SK-N-SH (cell line): ENCODE measurements around the gene SHMT1. TPM values are rescaled to one million over a fixed set of nuclear protein-coding genes. Genes with fewer than 3 reads are reported as not detected.
"Not testable (repeated sequence)": the region's sequence is repeated elsewhere in the genome, so short reads cannot be mapped to it uniquely, and the experiment has no call there.

Experiments used
- CTCF ChIA-PET: fragments of 300-600, 350-600 bp; formaldehyde crosslinking; extraction: SDS; loops from one replicate; lab custom pipeline; 2021; lab: Yijun Ruan, JAX
- POLR2A ChIA-PET: fragments of 350-600 bp; sonication (Branson Sonifier 250); formaldehyde crosslinking; extraction: SDS; loops from one replicate; lab custom pipeline; 2020; ENCODE audit warnings: antibody characterized with exemption, inconsistent platforms; lab: Yijun Ruan, JAX
- DNase-seq: peaks from one replicate; pipeline ENCODE4 v3.0.0; 2012
- H2AFZ ChIP-seq: fragments of 200-600 bp; sonication (generic); 2 replicates; pipeline ENCODE4 v1.8.1; 2016; ENCODE audit warnings: antibody characterized with exemption, mild to moderate bottlenecking, low read depth
- H3F3A ChIP-seq: fragments of 200-600 bp; sonication (generic); replicated peaks from 2 replicates; pipeline ENCODE3; 2016; ENCODE audit warnings: antibody characterized with exemption, mild to moderate bottlenecking; ENCODE audit not compliant: insufficient read depth
- H3K27ac ChIP-seq, 2 experiments: fragments of 200-500 bp in 1 of 2; fragments of 200-600 bp in 1 of 2; sonication (Bioruptor generic) in 1 of 2; sonication (generic), shearing (Covaris generic) in 1 of 2; 2 replicates each; pipeline versions ENCODE4 v1.5.1 to v1.6.1; 2014 to 2016; ENCODE audit warnings: low read depth in 2 of 2, inconsistent platforms in 1 of 2, low read length in 1 of 2, mild to moderate bottlenecking in 1 of 2, mixed read lengths in 1 of 2
- H3K27me3 ChIP-seq: fragments of 200-600 bp; sonication (generic), shearing (Covaris generic); 2 replicates; pipeline ENCODE4 v1.6.1; 2016; ENCODE audit warnings: mixed run types; ENCODE audit not compliant: insufficient read depth
- H3K36me3 ChIP-seq, 2 experiments: fragments of 200-500 bp in 1 of 2; fragments of 200-600 bp in 1 of 2; sonication (Bioruptor generic) in 1 of 2; sonication (generic) in 1 of 2; replicated peaks in 1 of 2; 2 replicates each; pipeline versions ENCODE3 to v1.5.1; 2014 to 2016; ENCODE audit warnings: low read length in 1 of 2, mild to moderate bottlenecking in 1 of 2; ENCODE audit not compliant: insufficient read depth in 2 of 2, control insufficient read depth in 1 of 2
- H3K4me1 ChIP-seq, 2 experiments: fragments of 200-500 bp in 1 of 2; fragments of 200-600 bp in 1 of 2; sonication (Bioruptor generic) in 1 of 2; sonication (generic), shearing (Covaris generic) in 1 of 2; 2 replicates each; pipeline versions ENCODE4 v1.5.1 to v1.6.1; 2014 to 2016; ENCODE audit warnings: low read depth in 1 of 2, low read length in 1 of 2, mixed run types in 1 of 2; ENCODE audit not compliant: insufficient read depth in 2 of 2, control insufficient read depth in 1 of 2
- H3K4me2 ChIP-seq: fragments of 200-600 bp; sonication (generic), shearing (Covaris generic); 2 replicates; pipeline ENCODE4 v1.6.1; 2017; ENCODE audit warnings: mixed run types
- H3K4me3 ChIP-seq, 2 experiments: fragments of 200-500 bp in 1 of 2; fragments of 200-600 bp in 1 of 2; sonication (Bioruptor generic) in 1 of 2; sonication (generic), shearing (Covaris generic) in 1 of 2; 2 replicates each; pipeline versions ENCODE4 v1.5.1 to v1.8.1; 2014 to 2016; ENCODE audit warnings: low read depth in 2 of 2, inconsistent platforms in 1 of 2, low read length in 1 of 2, mild to moderate bottlenecking in 1 of 2, mixed read lengths in 1 of 2, moderate library complexity in 1 of 2
- H3K79me2 ChIP-seq: fragments of 200-600 bp; sonication (generic); 2 replicates; pipeline ENCODE4 v1.8.1; 2017; ENCODE audit warnings: mild to moderate bottlenecking; ENCODE audit not compliant: insufficient read depth
- H3K9ac ChIP-seq: fragments of 200-600 bp; sonication (generic); 2 replicates; pipeline ENCODE4 v1.6.1; 2017; ENCODE audit warnings: mixed run types
- H3K9me2 ChIP-seq: fragments of 200-600 bp; sonication (generic); 2 replicates; pipeline ENCODE4 v1.6.1; 2017; ENCODE audit warnings: mixed run types
- H3K9me3 ChIP-seq: fragments of 200-600 bp; sonication (generic); 2 replicates; pipeline ENCODE4 v1.6.1; 2017; ENCODE audit warnings: mixed run types, mild to moderate bottlenecking, moderate library complexity
- H4K20me1 ChIP-seq: fragments of 200-600 bp; sonication (generic); 2 replicates; pipeline ENCODE4 v1.6.1; 2017; ENCODE audit warnings: mild to moderate bottlenecking, mixed run types; ENCODE audit not compliant: insufficient read depth
- CHD2 ChIP-seq: fragments of 150-350 bp; IDR thresholded peaks from 2 replicates; pipeline ENCODE4 v1.6.1; 2018; ENCODE audit warnings: low read length; ENCODE audit not compliant: partially characterized antibody
- ELF1 ChIP-seq: IDR thresholded peaks from 2 replicates; pipeline ENCODE4 v1.4.0; 2012
- GABPA ChIP-seq: IDR thresholded peaks from 2 replicates; pipeline ENCODE4 v1.4.0; 2012; ENCODE audit warnings: low read depth, mild to moderate bottlenecking
- IRF3 ChIP-seq: fragments of 150-350 bp; IDR thresholded peaks from 2 replicates; pipeline ENCODE4 v1.6.1; 2016; ENCODE audit warnings: mild to moderate bottlenecking, low read depth, low read length
- NFIC ChIP-seq: IDR thresholded peaks from 2 replicates; pipeline ENCODE4 v1.4.0; 2012; ENCODE audit warnings: borderline replicate concordance
- RXRA ChIP-seq: IDR thresholded peaks from 2 replicates; pipeline ENCODE4 v1.4.0; 2012; ENCODE audit warnings: low read depth, mild to moderate bottlenecking, borderline replicate concordance
- SMC3 ChIP-seq: IDR thresholded peaks from 2 replicates; pipeline ENCODE4 v1.6.1; 2012; ENCODE audit warnings: low read depth, low read length, improper control_type of control experiment
- TEAD4 ChIP-seq: IDR thresholded peaks from 2 replicates; pipeline ENCODE4 v1.4.0; 2012; ENCODE audit warnings: mild to moderate bottlenecking, borderline replicate concordance; ENCODE audit not compliant: insufficient read depth
- YY1 ChIP-seq: IDR thresholded peaks from 2 replicates; pipeline ENCODE4 v1.4.0; 2012; ENCODE audit warnings: low read depth, mild to moderate bottlenecking
- WGBS: methylation state at CpG from one replicate; pipeline ENCODE4 v1.1.6; 2017; ENCODE audit warnings: low lambda C conversion rate; 5-methylcytosine and 5-hydroxymethylcytosine counted together
- polyA plus RNA-seq, 3 experiments: library from polyadenylated mRNA; depleted of rRNA; stranded (reverse); fragments of >200 nt; gene quantifications; 2 replicates each; pipeline ENCODE4 v1.2.3, GENCODE V29; 2012
- TF ChIP-seq, protein P1 (sequence below): fragments of 200-600 bp; sonication (generic); IDR thresholded peaks from 2 replicates; pipeline ENCODE4 v1.6.1; 2017; ENCODE audit warnings: antibody characterized with exemption, mild to moderate bottlenecking, moderate library complexity
- TF ChIP-seq, protein P2 (sequence below): IDR thresholded peaks from 2 replicates; pipeline ENCODE4 v1.6.1; 2012; ENCODE audit warnings: mild to moderate bottlenecking, low read depth, low read length, moderate library complexity

SHMT1 gene
- polyA plus RNA-seq, 1 of the 3 experiments (the other 2 are of a cell fraction): 17.0 TPM

DNA sequence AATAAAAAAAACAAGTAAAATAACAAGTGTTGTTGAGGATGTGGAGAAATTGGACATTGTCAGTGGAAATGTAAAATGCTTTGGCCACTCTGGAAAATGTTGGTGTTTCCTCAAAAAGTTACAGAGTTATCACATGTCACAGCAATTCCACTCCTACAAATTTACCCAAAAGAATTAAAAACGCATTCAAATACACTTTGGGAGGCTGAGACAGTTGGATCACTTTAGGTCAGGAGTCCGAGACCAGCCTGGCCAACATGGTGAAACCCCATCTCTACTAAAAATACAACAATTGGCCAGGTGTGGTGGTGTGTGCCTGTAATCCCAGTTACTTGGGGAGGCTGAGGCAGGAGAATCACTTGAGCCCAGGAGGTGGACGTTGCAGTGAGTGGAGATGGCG is 54.1 kb downstream of the SHMT1 start:
- TF ChIP-seq YY1 (no peak), IRF3 (no peak), TEAD4 (no peak), GABPA (no peak), CHD2 (no peak), SMC3 (no peak), RXRA (no peak), ELF1 (no peak), NFIC (no peak)
- TF ChIP-seq, protein P1, sequence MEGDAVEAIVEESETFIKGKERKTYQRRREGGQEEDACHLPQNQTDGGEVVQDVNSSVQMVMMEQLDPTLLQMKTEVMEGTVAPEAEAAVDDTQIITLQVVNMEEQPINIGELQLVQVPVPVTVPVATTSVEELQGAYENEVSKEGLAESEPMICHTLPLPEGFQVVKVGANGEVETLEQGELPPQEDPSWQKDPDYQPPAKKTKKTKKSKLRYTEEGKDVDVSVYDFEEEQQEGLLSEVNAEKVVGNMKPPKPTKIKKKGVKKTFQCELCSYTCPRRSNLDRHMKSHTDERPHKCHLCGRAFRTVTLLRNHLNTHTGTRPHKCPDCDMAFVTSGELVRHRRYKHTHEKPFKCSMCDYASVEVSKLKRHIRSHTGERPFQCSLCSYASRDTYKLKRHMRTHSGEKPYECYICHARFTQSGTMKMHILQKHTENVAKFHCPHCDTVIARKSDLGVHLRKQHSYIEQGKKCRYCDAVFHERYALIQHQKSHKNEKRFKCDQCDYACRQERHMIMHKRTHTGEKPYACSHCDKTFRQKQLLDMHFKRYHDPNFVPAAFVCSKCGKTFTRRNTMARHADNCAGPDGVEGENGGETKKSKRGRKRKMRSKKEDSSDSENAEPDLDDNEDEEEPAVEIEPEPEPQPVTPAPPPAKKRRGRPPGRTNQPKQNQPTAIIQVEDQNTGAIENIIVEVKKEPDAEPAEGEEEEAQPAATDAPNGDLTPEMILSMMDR: no peak
- TF ChIP-seq, protein P2, sequence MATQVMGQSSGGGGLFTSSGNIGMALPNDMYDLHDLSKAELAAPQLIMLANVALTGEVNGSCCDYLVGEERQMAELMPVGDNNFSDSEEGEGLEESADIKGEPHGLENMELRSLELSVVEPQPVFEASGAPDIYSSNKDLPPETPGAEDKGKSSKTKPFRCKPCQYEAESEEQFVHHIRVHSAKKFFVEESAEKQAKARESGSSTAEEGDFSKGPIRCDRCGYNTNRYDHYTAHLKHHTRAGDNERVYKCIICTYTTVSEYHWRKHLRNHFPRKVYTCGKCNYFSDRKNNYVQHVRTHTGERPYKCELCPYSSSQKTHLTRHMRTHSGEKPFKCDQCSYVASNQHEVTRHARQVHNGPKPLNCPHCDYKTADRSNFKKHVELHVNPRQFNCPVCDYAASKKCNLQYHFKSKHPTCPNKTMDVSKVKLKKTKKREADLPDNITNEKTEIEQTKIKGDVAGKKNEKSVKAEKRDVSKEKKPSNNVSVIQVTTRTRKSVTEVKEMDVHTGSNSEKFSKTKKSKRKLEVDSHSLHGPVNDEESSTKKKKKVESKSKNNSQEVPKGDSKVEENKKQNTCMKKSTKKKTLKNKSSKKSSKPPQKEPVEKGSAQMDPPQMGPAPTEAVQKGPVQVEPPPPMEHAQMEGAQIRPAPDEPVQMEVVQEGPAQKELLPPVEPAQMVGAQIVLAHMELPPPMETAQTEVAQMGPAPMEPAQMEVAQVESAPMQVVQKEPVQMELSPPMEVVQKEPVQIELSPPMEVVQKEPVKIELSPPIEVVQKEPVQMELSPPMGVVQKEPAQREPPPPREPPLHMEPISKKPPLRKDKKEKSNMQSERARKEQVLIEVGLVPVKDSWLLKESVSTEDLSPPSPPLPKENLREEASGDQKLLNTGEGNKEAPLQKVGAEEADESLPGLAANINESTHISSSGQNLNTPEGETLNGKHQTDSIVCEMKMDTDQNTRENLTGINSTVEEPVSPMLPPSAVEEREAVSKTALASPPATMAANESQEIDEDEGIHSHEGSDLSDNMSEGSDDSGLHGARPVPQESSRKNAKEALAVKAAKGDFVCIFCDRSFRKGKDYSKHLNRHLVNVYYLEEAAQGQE: no peak
- no peaks in the 10 kb centered on the region for H3K9me2 ChIP-seq
- peaks cover 76% of the 10 kb centered on the region for H3K79me2 ChIP-seq
- H3K4me3 ChIP-seq: no peak overlapping the region
- H3K4me1 ChIP-seq: peaks cover 8 to 12% of the 10 kb centered on the region in 2 experiments; a peak in 2 of 4 replicates
- ChIA-PET POLR2A (no interaction called here), CTCF (no interaction called here)
- 91% methylated on average over 4 of the region's 4 CpGs for WGBS
- no peak overlapping the region for H3K27ac ChIP-seq
- H3F3A ChIP-seq: peaks cover 4% of the 10 kb centered on the region
- H2AFZ ChIP-seq: no peak overlapping the region
- H3K4me2 ChIP-seq: no peak overlapping the region
- peaks cover 15% of the 10 kb centered on the region for H4K20me1 ChIP-seq
- DNase-seq: no peak
- H3K9ac ChIP-seq: no peak overlapping the region
- no peaks in the 10 kb centered on the region for H3K9me3 ChIP-seq
- peaks cover 43 to 46% of the 10 kb centered on the region in 2 experiments for H3K36me3 ChIP-seq
- no peaks in the 10 kb centered on the region for H3K27me3 ChIP-seq

- H3K4me2 ChIP-seq, H3K4me1 ChIP-seq, DNase-seq, H3F3A ChIP-seq, H3K9ac ChIP-seq, H3K9me3 ChIP-seq, H4K20me1 ChIP-seq, H3K4me3 ChIP-seq, H3K9me2 ChIP-seq, H3K27ac ChIP-seq, POLR2A ChIA-PET, H2AFZ ChIP-seq, CTCF ChIA-PET, H3K27me3 ChIP-seq: not testable (repeated sequence)
- Histone ChIP-seq H3K36me3 (peaks cover 54 to 67% of the 10 kb centered on the region in 2 experiments), H3K79me2 (peaks cover 18% of the 10 kb centered on the region)
- 91% methylated on average over 13 of the region's 13 CpGs for WGBS
Measured at GRCh38 chr17:18303206-18303605, 60.1 kb downstream of the SHMT1 start.
